Activated CD4-positive, alpha-beta T cell treated with anti-CD3 and anti-CD28 coated beads, Interleukin-2, amount 10 ng/mL, durations not matched to agents 7 days and 5 days (primary cell): Measurements from ENCODE around the gene NLRP14. TPM values are rescaled to one million over a fixed set of nuclear protein-coding genes. Genes with fewer than 3 reads are reported as not detected.
A peak's percentile ranks its signal among the peaks of the same experiment; 100 is the strongest.

Experiments
- CTCF ChIA-PET: fragments of 350-600 bp; sonication (Branson Sonifier 250); formaldehyde crosslinking; loops from one replicate; lab custom pipeline; 2021; ENCODE audit warnings: antibody characterized with exemption; lab: Charles Lee
- POLR2A ChIA-PET: fragments of 350-600 bp; sonication (Branson Sonifier 250); formaldehyde crosslinking; loops from one replicate; lab custom pipeline; 2021; ENCODE audit warnings: antibody characterized with exemption; lab: Charles Lee
- DNase-seq: peaks from one replicate; pipeline ENCODE4 v3.0.0-alpha.2; 2020
- H3K27ac Mint-ChIP-seq: one replicate; pipeline ENCODE4 v1.8.0; 2021; ENCODE audit warnings: mild to moderate bottlenecking, moderate library complexity, mixed read lengths
- H3K27me3 Mint-ChIP-seq: one replicate; pipeline ENCODE4 v1.8.0; 2021; ENCODE audit warnings: mixed read lengths
- H3K36me3 Mint-ChIP-seq: one replicate; pipeline ENCODE4 v1.8.0; 2021; ENCODE audit warnings: low read depth, mixed read lengths
- H3K4me1 Mint-ChIP-seq: one replicate; pipeline ENCODE4 v1.8.0; 2021; ENCODE audit warnings: mixed read lengths
- H3K4me3 Mint-ChIP-seq: one replicate; pipeline ENCODE4 v1.8.0; 2021; ENCODE audit warnings: mild to moderate bottlenecking, moderate library complexity, mixed read lengths
- H3K9me3 Mint-ChIP-seq: one replicate; pipeline ENCODE4 v1.8.0; 2021; ENCODE audit warnings: mixed read lengths
- total RNA-seq, 2 experiments: library from RNA; stranded (reverse); gene quantifications; one replicate each; pipeline ENCODE4 v1.2.3, GENCODE V29; 2021

The NLRP14 gene
- total RNA-seq, 2 experiments from 2014 or later, result 0.05 TPM; not detected in 1

- Mint-ChIP-seq H3K27ac (no peak overlapping the region), H3K4me1 (no peaks in the 10 kb centered on the region), H3K4me3 (no peak overlapping the region), H3K27me3 (no peaks in the 10 kb centered on the region), H3K9me3 (no peaks in the 10 kb centered on the region), H3K36me3 (no peaks in the 10 kb centered on the region)
- POLR2A ChIA-PET, result no interaction called here
- no peak for DNase-seq
- CTCF ChIA-PET, result no interaction called here
Observed at GRCh38 chr11:7072401-7073028, 52.2 kb downstream of the NLRP14 start.

GRCh38 chr11:7077101-7077500 lies 56.8 kb downstream of the NLRP14 start:
- no peak overlapping the region for H3K27ac Mint-ChIP-seq
- no peaks in the 10 kb centered on the region for H3K4me1 Mint-ChIP-seq
- no peaks in the 10 kb centered on the region for H3K9me3 Mint-ChIP-seq
- DNase-seq, result no peak
- H3K4me3 Mint-ChIP-seq, result no peak overlapping the region
- POLR2A ChIA-PET, result no interaction called here
- H3K27me3 Mint-ChIP-seq, result no peaks in the 10 kb centered on the region
- CTCF ChIA-PET, result no interaction called here
- no peaks in the 10 kb centered on the region for H3K36me3 Mint-ChIP-seq

- Mint-ChIP-seq H3K4me1 (no peaks in the 10 kb centered on the region), H3K4me3 (no peak overlapping the region), H3K27ac (no peak overlapping the region), H3K27me3 (no peaks in the 10 kb centered on the region), H3K9me3 (no peaks in the 10 kb centered on the region), H3K36me3 (no peaks in the 10 kb centered on the region)
- ChIA-PET CTCF (no interaction called here), POLR2A (no interaction called here)
- no peak for DNase-seq
Observed at GRCh38 chr11:7079545-7080135, 59.4 kb downstream of the NLRP14 start.

GRCh38 chr11:7080900-7081299 lies 60.6 kb downstream of the NLRP14 start:
- H3K9me3 Mint-ChIP-seq, result no peaks in the 10 kb centered on the region
- H3K27ac Mint-ChIP-seq, result no peak overlapping the region
- H3K27me3 Mint-ChIP-seq, result no peaks in the 10 kb centered on the region
- no peak for DNase-seq
- ChIA-PET CTCF (no interaction called here), POLR2A (no interaction called here)
- no peaks in the 10 kb centered on the region for H3K4me1 Mint-ChIP-seq
- no peaks in the 10 kb centered on the region for H3K36me3 Mint-ChIP-seq
- no peak overlapping the region for H3K4me3 Mint-ChIP-seq

- no peak for DNase-seq
- H3K27me3 Mint-ChIP-seq, result no peaks in the 10 kb centered on the region
- POLR2A ChIA-PET, result no interaction called here
- CTCF ChIA-PET, result no interaction called here
- no peak overlapping the region for H3K4me3 Mint-ChIP-seq
- no peak overlapping the region for H3K27ac Mint-ChIP-seq
- H3K4me1 Mint-ChIP-seq, result no peaks in the 10 kb centered on the region
- H3K36me3 Mint-ChIP-seq, result no peaks in the 10 kb centered on the region
- H3K9me3 Mint-ChIP-seq, result no peaks in the 10 kb centered on the region
Observed at GRCh38 chr11:7081441-7081840, 61.2 kb downstream of the NLRP14 start.

GRCh38 chr11:7088921-7089320 lies 68.6 kb downstream of the NLRP14 start, which contains the start of gene RBMXL2:
Gene RBMXL2, plus strand, starts transcription at chr11:7088998. Its CDS starts 123 bp downstream, at chr11:7089121.
- Mint-ChIP-seq H3K27ac (no peak within 1 kb of the TSS), H3K4me1 (no peaks in the 10 kb centered on the region), H3K36me3 (no peaks in the 10 kb centered on the region), H3K9me3 (no peaks in the 10 kb centered on the region), H3K4me3 (no peak within 1 kb of the TSS), H3K27me3 (peaks cover 17% of the 10 kb centered on the region)
- POLR2A ChIA-PET, result no interaction called here
- DNase-seq, result no peak
- CTCF ChIA-PET, result no interaction called here

GRCh38 chr11:7089328-7090251 lies 69.3 kb downstream of the NLRP14 start:
- Mint-ChIP-seq H3K27ac (no peak overlapping the region), H3K9me3 (no peaks in the 10 kb centered on the region), H3K27me3 (peaks cover 21% of the 10 kb centered on the region), H3K4me1 (no peaks in the 10 kb centered on the region), H3K4me3 (no peak overlapping the region), H3K36me3 (no peaks in the 10 kb centered on the region)
- ChIA-PET CTCF (no interaction called here), POLR2A (no interaction called here)
- no peak for DNase-seq

GRCh38 chr11:7098235-7098832 lies 78.1 kb downstream of the NLRP14 start:
- ChIA-PET POLR2A (interaction anchor here (1.0 kb wide), 1 partner anchor 887 kb away, joined by 3 read pairs; no protein-coding TSS in a partner anchor), CTCF (interaction anchor here (0.9 kb wide), 1 partner anchor 596 kb away, joined by 3 read pairs; no protein-coding TSS in a partner anchor)
- Mint-ChIP-seq H3K27me3 (peaks cover 22% of the 10 kb centered on the region), H3K36me3 (no peaks in the 10 kb centered on the region), H3K4me3 (no peak overlapping the region), H3K27ac (no peak overlapping the region), H3K9me3 (no peaks in the 10 kb centered on the region), H3K4me1 (no peaks in the 10 kb centered on the region)
- peak; percentile 13 for DNase-seq

GRCh38 chr11:7115780-7116179 lies 95.5 kb downstream of the NLRP14 start:
- POLR2A ChIA-PET, result no interaction called here

GRCh38 chr11:7116370-7116769 lies 96.1 kb downstream of the NLRP14 start:
- CTCF ChIA-PET, result no interaction called here
- Mint-ChIP-seq H3K27ac (no peak overlapping the region), H3K4me3 (no peak overlapping the region), H3K4me1 (no peaks in the 10 kb centered on the region), H3K9me3 (no peaks in the 10 kb centered on the region), H3K27me3 (peaks cover 7% of the 10 kb centered on the region), H3K36me3 (no peaks in the 10 kb centered on the region)
- no peak for DNase-seq
- POLR2A ChIA-PET, result no interaction called here

More at GRCh38 chr11:7115780-7116179, 95.5 kb downstream of the NLRP14 start:
- H3K27ac Mint-ChIP-seq, result no peak overlapping the region
- CTCF ChIA-PET, result no interaction called here
- H3K9me3 Mint-ChIP-seq, result no peaks in the 10 kb centered on the region
- DNase-seq, result no peak
- H3K27me3 Mint-ChIP-seq, result peaks cover 9% of the 10 kb centered on the region
- H3K4me3 Mint-ChIP-seq, result no peak overlapping the region
- no peaks in the 10 kb centered on the region for H3K4me1 Mint-ChIP-seq
- H3K36me3 Mint-ChIP-seq, result no peaks in the 10 kb centered on the region
